Neural cell (in vitro differentiated cells): Measurements from ENCODE around the gene JPH2.

Source experiments
- POLR2AphosphoS5 ChIP-seq: IDR thresholded peaks from 2 replicates; pipeline ENCODE4 v1.6.1; 2012
- REST ChIP-seq: IDR thresholded peaks from 2 replicates; pipeline ENCODE4 v1.6.1; 2012; ENCODE audit warnings: borderline replicate concordance
- TAF1 ChIP-seq: IDR thresholded peaks from 2 replicates; pipeline ENCODE4 v1.6.1; 2012; ENCODE audit warnings: low read depth
- TF ChIP-seq, protein P1 (sequence below): fragments of 450-650 bp; IDR thresholded peaks from 2 replicates; pipeline ENCODE4 v1.5.1; 2014; ENCODE audit warnings: antibody characterized with exemption, mild to moderate bottlenecking, moderate library complexity; ENCODE audit not compliant: poor library complexity, severe bottlenecking

GRCh38 chr20:44102582-44102981, 84.4 kb downstream of the JPH2 start:
- TF ChIP-seq, protein P1, sequence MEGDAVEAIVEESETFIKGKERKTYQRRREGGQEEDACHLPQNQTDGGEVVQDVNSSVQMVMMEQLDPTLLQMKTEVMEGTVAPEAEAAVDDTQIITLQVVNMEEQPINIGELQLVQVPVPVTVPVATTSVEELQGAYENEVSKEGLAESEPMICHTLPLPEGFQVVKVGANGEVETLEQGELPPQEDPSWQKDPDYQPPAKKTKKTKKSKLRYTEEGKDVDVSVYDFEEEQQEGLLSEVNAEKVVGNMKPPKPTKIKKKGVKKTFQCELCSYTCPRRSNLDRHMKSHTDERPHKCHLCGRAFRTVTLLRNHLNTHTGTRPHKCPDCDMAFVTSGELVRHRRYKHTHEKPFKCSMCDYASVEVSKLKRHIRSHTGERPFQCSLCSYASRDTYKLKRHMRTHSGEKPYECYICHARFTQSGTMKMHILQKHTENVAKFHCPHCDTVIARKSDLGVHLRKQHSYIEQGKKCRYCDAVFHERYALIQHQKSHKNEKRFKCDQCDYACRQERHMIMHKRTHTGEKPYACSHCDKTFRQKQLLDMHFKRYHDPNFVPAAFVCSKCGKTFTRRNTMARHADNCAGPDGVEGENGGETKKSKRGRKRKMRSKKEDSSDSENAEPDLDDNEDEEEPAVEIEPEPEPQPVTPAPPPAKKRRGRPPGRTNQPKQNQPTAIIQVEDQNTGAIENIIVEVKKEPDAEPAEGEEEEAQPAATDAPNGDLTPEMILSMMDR: no peak
- TF ChIP-seq REST (no peak), POLR2AphosphoS5 (no peak), TAF1 (no peak)
